OCI-LY7 (cell line): ENCODE measurements around the gene PPP1R27. TPM values are rescaled to one million over a fixed set of nuclear protein-coding genes. Genes with fewer than 3 reads are reported as not detected.

Source experiments
- Bru-seq: library from RNA; stranded (reverse); fragments of 400-500 nt; gene quantifications from one replicate; lab custom pipeline; 2021; lab: Mats Ljungman, UMichigan
- BruChase-seq, 2 experiments: library from RNA; stranded (reverse); fragments of 400-500 nt; gene quantifications; one replicate each; lab custom pipeline; 2021; lab: Mats Ljungman, UMichigan
- BruUV-seq: library from RNA; stranded (reverse); fragments of 400-500 nt; replicated peaks from 2 replicates; lab custom pipeline; 2021; lab: Mats Ljungman, UMichigan
- CTCF ChIA-PET: fragments of 300-600 bp; sonication (Branson Sonifier 250); formaldehyde crosslinking; loops from one replicate; lab custom pipeline; 2022; ENCODE audit warnings: antibody characterized with exemption; ENCODE audit not compliant: unreplicated experiment; lab: Charles Lee
- POLR2A ChIA-PET: fragments of 300-600 bp; sonication (Branson Sonifier 250); formaldehyde crosslinking; loops from one replicate; lab custom pipeline; 2022; ENCODE audit warnings: antibody characterized with exemption; lab: Charles Lee
- DNase-seq: peaks from one replicate; pipeline ENCODE4 v3.0.0-alpha.2; 2015; ENCODE audit warnings: low spot score
- H2AFZ ChIP-seq: fragments of 200-600 bp; sonication (generic), shearing (Covaris generic); 2 replicates; pipeline ENCODE4 v1.6.1; 2014; ENCODE audit warnings: mild to moderate bottlenecking, antibody characterized with exemption, low read length, moderate library complexity
- H3K27ac ChIP-seq: fragments of 200-600 bp; sonication (generic); 2 replicates; pipeline ENCODE4 v1.5.1; 2014; ENCODE audit warnings: mixed run types, low read depth, mild to moderate bottlenecking, moderate library complexity, low read length, inconsistent platforms; ENCODE audit not compliant: poor library complexity, severe bottlenecking
- H3K36me3 ChIP-seq: fragments of 200-600 bp; sonication (generic); 2 replicates; pipeline ENCODE4 v1.6.1; 2014; ENCODE audit warnings: mild to moderate bottlenecking, antibody characterized with exemption, low read length, moderate library complexity, mixed read lengths; ENCODE audit not compliant: insufficient read depth
- H3K4me1 ChIP-seq: fragments of 200-600 bp; sonication (generic); 2 replicates; pipeline ENCODE4 v1.5.1; 2014; ENCODE audit warnings: mild to moderate bottlenecking, low read length; ENCODE audit not compliant: insufficient read depth, poor library complexity, severe bottlenecking
- H3K4me2 ChIP-seq: fragments of 200-600 bp; sonication (generic); 2 replicates; pipeline ENCODE4 v1.6.1; 2014; ENCODE audit warnings: mild to moderate bottlenecking, low read length
- H3K4me3 ChIP-seq: fragments of 200-600 bp; sonication (generic); 2 replicates; pipeline ENCODE4 v1.5.1; 2014; ENCODE audit warnings: mild to moderate bottlenecking, low read depth, low read length; ENCODE audit not compliant: poor library complexity, severe bottlenecking
- H3K79me2 ChIP-seq: fragments of 200-600 bp; sonication (generic); 2 replicates; pipeline ENCODE4 v1.6.1; 2016; ENCODE audit warnings: low read depth, mild to moderate bottlenecking, low read length, moderate library complexity, mixed read lengths; ENCODE audit not compliant: insufficient read depth
- H3K9me2 ChIP-seq: fragments of 200-600 bp; sonication (generic); 2 replicates; pipeline ENCODE4 v1.6.1; 2016; ENCODE audit warnings: mild to moderate bottlenecking, low read length, mixed read lengths; ENCODE audit not compliant: insufficient read depth
- H3K9me3 ChIP-seq: fragments of 200-600 bp; sonication (generic); 2 replicates; pipeline ENCODE4 v1.6.1; 2014; ENCODE audit warnings: mild to moderate bottlenecking, mixed run types, low read length, mixed read lengths
- H4K20me1 ChIP-seq: fragments of 200-600 bp; sonication (generic); 2 replicates; pipeline ENCODE4 v1.6.1; 2014; ENCODE audit warnings: mild to moderate bottlenecking, antibody characterized with exemption, low read length, moderate library complexity, mixed read lengths; ENCODE audit not compliant: insufficient read depth
- EZH2phosphoT487 ChIP-seq: fragments of 200-600 bp; sonication (generic); IDR thresholded peaks from 2 replicates; pipeline ENCODE4 v1.6.1; 2018; ENCODE audit warnings: low read depth, borderline replicate concordance, mild to moderate bottlenecking, mixed run types, antibody characterized with exemption, low read length, moderate library complexity, mixed read lengths
- intact Hi-C: fragments of 100-400 bp; cut with micrococcal nuclease; formaldehyde crosslinking; loops from one replicate; pipeline ENCODE4 v1.10.0; 2022; ENCODE audit not compliant: unreplicated experiment
- long read RNA-seq: library from polyadenylated mRNA; stranded (forward); transcript quantifications from one replicate; pipeline ENCODE4 v2.0.0, GENCODE V29; 2022
- total RNA-seq, 2 experiments: library from RNA; depleted of rRNA in 1 of 2; stranded (reverse); fragments of >200 nt in 1 of 2; shearing (Covaris generic) in 1 of 2; gene quantifications; 2 replicates each; pipeline ENCODE4 v1.2.3, GENCODE V29; 2014 to 2022
- TF ChIP-seq, protein P1 (sequence below): fragments of 200-600 bp; sonication (generic); conservative IDR thresholded peaks from 2 replicates; pipeline ENCODE4 v1.5.1; 2014; ENCODE audit warnings: mild to moderate bottlenecking, antibody characterized with exemption, low read length, moderate library complexity, mixed read lengths

Gene PPP1R27, protein sequence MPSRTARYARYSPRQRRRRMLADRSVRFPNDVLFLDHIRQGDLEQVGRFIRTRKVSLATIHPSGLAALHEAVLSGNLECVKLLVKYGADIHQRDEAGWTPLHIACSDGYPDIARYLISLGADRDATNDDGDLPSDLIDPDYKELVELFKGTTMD
- total RNA-seq (2014; rRNA removed; shearing (Covaris generic)) (not detected in 2 replicates), total RNA-seq (2022) (not detected in 2 replicates), Bru-seq, nascent RNA (not detected), BruChase-seq, experiment 1, labeled RNA remaining after a 6-hour chase (not detected), BruChase-seq, experiment 2, labeled RNA remaining after a 2-hour chase (not detected)
- long read RNA-seq, result 0 reads

DNA sequence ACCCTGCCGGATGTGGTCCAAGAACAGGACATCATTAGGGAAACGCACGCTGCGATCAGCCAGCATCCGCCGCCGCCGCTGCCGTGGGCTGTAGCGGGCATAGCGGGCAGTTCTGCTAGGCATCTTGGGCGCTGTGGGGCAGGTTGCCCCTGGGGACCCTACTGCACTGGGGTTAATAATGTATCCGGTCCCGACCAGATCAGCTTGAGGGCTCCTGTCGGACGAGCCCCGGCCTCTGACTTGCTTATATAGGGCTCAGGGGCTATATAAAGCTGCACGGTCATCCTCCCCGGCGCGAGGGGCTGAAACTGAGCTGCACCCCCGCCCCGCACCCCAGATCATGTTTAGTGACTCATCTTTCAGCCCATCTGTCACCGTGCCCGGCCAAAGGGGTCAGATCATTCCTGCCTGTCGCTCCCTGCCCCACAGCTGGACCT is at the start of gene PPP1R27:
PPP1R27 (minus strand) TSS at position 220 of the 437 bp plus-strand sequence; CDS start at position 123, 97 bp downstream.
- CTCF ChIA-PET, result no interaction called here

DNA sequence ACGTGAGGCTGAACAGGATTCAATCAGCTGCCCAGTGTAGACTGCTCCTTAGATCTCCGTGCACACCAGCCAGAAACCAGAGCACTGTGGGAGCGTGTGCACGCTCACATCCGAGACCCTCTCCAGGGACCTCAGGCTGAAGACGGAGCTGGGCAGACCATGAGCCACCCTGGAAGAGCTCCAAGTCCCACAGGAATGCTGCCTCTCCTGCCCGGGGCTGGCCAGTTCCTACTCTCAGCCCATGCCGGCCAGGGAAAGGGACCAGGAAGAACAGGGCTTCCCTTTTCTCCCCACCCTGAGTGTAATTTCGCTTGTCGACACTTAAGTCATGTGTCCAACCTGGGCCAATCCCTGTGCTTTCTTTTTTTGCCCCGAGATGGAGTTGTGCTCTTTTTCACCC is 49.7 kb upstream of the PPP1R27 start:
- Histone ChIP-seq H3K4me1 (peaks cover 3% of the 10 kb centered on the region), H3K9me3 (no peaks in the 10 kb centered on the region), H4K20me1 (peaks cover 12% of the 10 kb centered on the region; the same call in 1 of the 2 replicates), H3K4me3 (no peak overlapping the region), H2AFZ (no peak overlapping the region), H3K79me2 (peaks cover 26% of the 10 kb centered on the region), H3K36me3 (peaks cover 100% of the 10 kb centered on the region), H3K9me2 (no peaks in the 10 kb centered on the region), H3K27ac (no peak overlapping the region), H3K4me2 (no peak overlapping the region)
- intact Hi-C loops, result no loop called here
- TF ChIP-seq, protein P1, sequence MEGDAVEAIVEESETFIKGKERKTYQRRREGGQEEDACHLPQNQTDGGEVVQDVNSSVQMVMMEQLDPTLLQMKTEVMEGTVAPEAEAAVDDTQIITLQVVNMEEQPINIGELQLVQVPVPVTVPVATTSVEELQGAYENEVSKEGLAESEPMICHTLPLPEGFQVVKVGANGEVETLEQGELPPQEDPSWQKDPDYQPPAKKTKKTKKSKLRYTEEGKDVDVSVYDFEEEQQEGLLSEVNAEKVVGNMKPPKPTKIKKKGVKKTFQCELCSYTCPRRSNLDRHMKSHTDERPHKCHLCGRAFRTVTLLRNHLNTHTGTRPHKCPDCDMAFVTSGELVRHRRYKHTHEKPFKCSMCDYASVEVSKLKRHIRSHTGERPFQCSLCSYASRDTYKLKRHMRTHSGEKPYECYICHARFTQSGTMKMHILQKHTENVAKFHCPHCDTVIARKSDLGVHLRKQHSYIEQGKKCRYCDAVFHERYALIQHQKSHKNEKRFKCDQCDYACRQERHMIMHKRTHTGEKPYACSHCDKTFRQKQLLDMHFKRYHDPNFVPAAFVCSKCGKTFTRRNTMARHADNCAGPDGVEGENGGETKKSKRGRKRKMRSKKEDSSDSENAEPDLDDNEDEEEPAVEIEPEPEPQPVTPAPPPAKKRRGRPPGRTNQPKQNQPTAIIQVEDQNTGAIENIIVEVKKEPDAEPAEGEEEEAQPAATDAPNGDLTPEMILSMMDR, result no peak
- no peak for TF ChIP-seq EZH2phosphoT487
- ChIA-PET POLR2A (interaction anchor here (0.6 to 1.3 kb wide), 3 partner anchors 9 to 493 kb away, joined by 3 to 4 read pairs (median 3); no protein-coding TSS in a partner anchor), CTCF (no interaction called here)
- no peak for DNase-seq
- BruUV-seq, result no TSS peak

More for the DNA sequence above, at the start of gene PPP1R27:
- DNase-seq, result no peak
- intact Hi-C loops, result loop anchor here (5.0 kb wide), 1 partner anchor 57 kb away; the partner anchor contains the start of genes ALYREF and ANAPC11
- H3K9me2 ChIP-seq, result no peaks in the 10 kb centered on the region
- H2AFZ ChIP-seq, result peak within 1 kb of the TSS; percentile 57; the same call in 1 of the 2 replicates
- peak within 1 kb of the TSS; percentile 99 for H3K4me2 ChIP-seq
- no peaks in the 10 kb centered on the region for H3K36me3 ChIP-seq
- TF ChIP-seq EZH2phosphoT487, result no peak
- TF ChIP-seq, protein P1, result no peak
- peak within 1 kb of the TSS; percentile 69 for H3K27ac ChIP-seq
- H3K4me1 ChIP-seq, result peaks cover 25% of the 10 kb centered on the region
- H4K20me1 ChIP-seq, result no peaks in the 10 kb centered on the region
- POLR2A ChIA-PET, result no interaction called here
- H3K79me2 ChIP-seq, result peaks cover 27% of the 10 kb centered on the region; the same call in 1 of the 2 replicates
- no TSS peak for BruUV-seq
- no peaks in the 10 kb centered on the region for H3K9me3 ChIP-seq
- peak within 1 kb of the TSS; percentile 80 for H3K4me3 ChIP-seq
